GM18867 (cell line): ENCODE results near the gene OLIG3.
A peak's percentile ranks its signal among the peaks of the same experiment; 100 is the strongest.

Source experiments
- ATAC-seq: cut with Tn5 transposase; IDR thresholded peaks from one replicate; pipeline ENCODE4 v1.9.1; 2021; ENCODE audit warnings: mild to moderate bottlenecking, moderate library complexity; ENCODE audit not compliant: unreplicated experiment

Gene OLIG3

GRCh38 chr6:137494281-137494987, at the start of gene OLIG3:
OLIG3 (minus strand) TSS chr6:137494394; CDS start chr6:137494170, 224 bp downstream.
- ATAC-seq, result no peak

GRCh38 chr6:137543114-137543513, 48.9 kb upstream of the OLIG3 start:
- ATAC-seq, result no peak

- ATAC-seq, result peak; percentile 41
Measured at GRCh38 chr6:137542713-137543112, 48.5 kb upstream of the OLIG3 start.

- ATAC-seq, result no peak
Measured at GRCh38 chr6:137541534-137542063, 47.4 kb upstream of the OLIG3 start.

GRCh38 chr6:137536104-137536773, 42.0 kb upstream of the OLIG3 start:
- no peak for ATAC-seq

- ATAC-seq, result no peak
Measured at GRCh38 chr6:137531376-137532092, 37.3 kb upstream of the OLIG3 start.

GRCh38 chr6:137530404-137530803, 36.2 kb upstream of the OLIG3 start:
- no peak for ATAC-seq

GRCh38 chr6:137522831-137523230, 28.6 kb upstream of the OLIG3 start:
- no peak for ATAC-seq

- no peak for ATAC-seq
Measured at GRCh38 chr6:137522198-137522798, 28.1 kb upstream of the OLIG3 start.

GRCh38 chr6:137520520-137520919, 26.3 kb upstream of the OLIG3 start:
- no peak for ATAC-seq

GRCh38 chr6:137519629-137520176, 25.5 kb upstream of the OLIG3 start:
- ATAC-seq, result no peak

- no peak for ATAC-seq
Measured at GRCh38 chr6:137518386-137518983, 24.3 kb upstream of the OLIG3 start.

- ATAC-seq, result no peak
Measured at GRCh38 chr6:137514418-137514817, 20.2 kb upstream of the OLIG3 start.

- ATAC-seq, result no peak
Measured at GRCh38 chr6:137512757-137513605, 18.8 kb upstream of the OLIG3 start.

GRCh38 chr6:137510923-137511322, 16.7 kb upstream of the OLIG3 start:
- ATAC-seq, result no peak

- ATAC-seq, result no peak
Measured at GRCh38 chr6:137498481-137499190, 4.4 kb upstream of the OLIG3 start.

- no peak for ATAC-seq
Measured at GRCh38 chr6:137497721-137498463, 3.7 kb upstream of the OLIG3 start.
